Hepatocyte (in vitro differentiated cells): ENCODE measurements around the gene TFB2M. TPM values are rescaled to one million over a fixed set of nuclear protein-coding genes. Genes with fewer than 3 reads are reported as not detected.
"Not testable (repeated sequence)": the region's sequence is repeated elsewhere in the genome, so short reads cannot be mapped to it uniquely, and the experiment has no call there.

Source experiments
- DNase-seq: peaks from one replicate; pipeline ENCODE4 v3.0.0-alpha.2; 2016; ENCODE audit warnings: low spot score
- H2AFZ ChIP-seq: fragments of 200-600 bp; sonication (generic); 2 replicates; pipeline ENCODE4 v1.6.0; 2016; ENCODE audit warnings: antibody characterized with exemption, mild to moderate bottlenecking
- H3K27ac ChIP-seq: fragments of 200-600 bp; sonication (generic); 2 replicates; pipeline ENCODE4 v1.5.1; 2016; ENCODE audit warnings: mild to moderate bottlenecking
- H3K27me3 ChIP-seq: fragments of 200-600 bp; sonication (generic); 2 replicates; pipeline ENCODE4 v1.6.1; 2016
- H3K36me3 ChIP-seq: fragments of 200-600 bp; sonication (generic); replicated peaks from 2 replicates; pipeline ENCODE4 v1.5.1; 2016; ENCODE audit warnings: low read depth; ENCODE audit not compliant: insufficient read depth
- H3K4me1 ChIP-seq: fragments of 200-600 bp; sonication (generic); 2 replicates; pipeline ENCODE4 v1.5.1; 2016; ENCODE audit warnings: mild to moderate bottlenecking, moderate library complexity; ENCODE audit not compliant: insufficient read depth
- H3K4me2 ChIP-seq: fragments of 200-600 bp; sonication (generic); 2 replicates; pipeline ENCODE4 v1.6.0; 2016
- H3K4me3 ChIP-seq: fragments of 200-600 bp; sonication (generic); 2 replicates; pipeline ENCODE4 v1.5.1; 2016; ENCODE audit warnings: mild to moderate bottlenecking
- H3K79me2 ChIP-seq: fragments of 200-600 bp; sonication (generic); 2 replicates; pipeline ENCODE4 v1.6.0; 2017; ENCODE audit warnings: mild to moderate bottlenecking
- H3K9me2 ChIP-seq: fragments of 200-600 bp; sonication (generic); replicated peaks from 2 replicates; pipeline ENCODE4 v1.6.0; 2017; ENCODE audit warnings: mild to moderate bottlenecking; ENCODE audit not compliant: insufficient read depth
- H3K9me3 ChIP-seq: fragments of 200-600 bp; sonication (generic); 2 replicates; pipeline ENCODE4 v1.5.1; 2016; ENCODE audit warnings: low read depth, mild to moderate bottlenecking
- H4K20me1 ChIP-seq: fragments of 200-600 bp; sonication (generic); 2 replicates; pipeline ENCODE4 v1.6.0; 2016; ENCODE audit warnings: mild to moderate bottlenecking; ENCODE audit not compliant: insufficient read depth, poor library complexity, severe bottlenecking
- CTCF ChIP-seq: fragments of 200-600 bp; sonication (generic); IDR thresholded peaks from 2 replicates; pipeline ENCODE4 v1.5.1; 2016; ENCODE audit warnings: antibody characterized with exemption, mild to moderate bottlenecking; ENCODE audit not compliant: poor library complexity
- EZH2 ChIP-seq: fragments of 200-600 bp; sonication (generic); IDR thresholded peaks from 2 replicates; pipeline ENCODE4 v1.6.1; 2016; ENCODE audit warnings: antibody characterized with exemption, mild to moderate bottlenecking, borderline replicate concordance
- EZH2phosphoT487 ChIP-seq: fragments of 200-600 bp; sonication (generic); IDR thresholded peaks from one replicate; pipeline ENCODE4 v1.6.1; 2018; ENCODE audit warnings: antibody characterized with exemption, mild to moderate bottlenecking, low read depth, moderate library complexity; ENCODE audit not compliant: unreplicated experiment, severe bottlenecking
- WGBS: methylation state at CpG from one replicate; pipeline ENCODE4 v1.1.6; 2016; ENCODE audit warnings: low lambda C conversion rate; ENCODE audit errors: missing lambda C conversion rate; 5-methylcytosine and 5-hydroxymethylcytosine counted together
- polyA plus RNA-seq: library from polyadenylated mRNA; unstranded; fragments of >200 nt; fragmentation: Nextera tagmentation; extraction: Ambion mirVana; gene quantifications from 2 replicates; pipeline ENCODE4 v1.2.1, GENCODE V29; 2016
- total RNA-seq: library from RNA; depleted of rRNA; stranded (reverse); fragments of >200 nt; gene quantifications from 2 replicates; pipeline ENCODE4 v1.2.3, GENCODE V29; 2014

TFB2M gene
- total and polyA plus RNA-seq, 2 experiments from 2014 or later: 14.2 to 16.3 TPM

- Histone ChIP-seq H3K36me3 (no peaks in the 10 kb centered on the region), H4K20me1 (no peaks in the 10 kb centered on the region), H3K27ac (no peak overlapping the region), H3K4me1 (peaks cover 3% of the 10 kb centered on the region), H3K9me3 (peaks cover 8% of the 10 kb centered on the region), H3K4me3 (no peak overlapping the region), H3K79me2 (peaks cover 39% of the 10 kb centered on the region), H3K27me3 (no peaks in the 10 kb centered on the region), H3K9me2 (no peaks in the 10 kb centered on the region), H2AFZ (no peak overlapping the region), H3K4me2 (no peak overlapping the region)
- TF ChIP-seq CTCF: no peak
- no peak for TF ChIP-seq EZH2phosphoT487
- TF ChIP-seq EZH2: no peak
- DNase-seq: no peak
Measured at GRCh38 chr1:246591047-246591446, 25.0 kb upstream of the TFB2M start.

DNA sequence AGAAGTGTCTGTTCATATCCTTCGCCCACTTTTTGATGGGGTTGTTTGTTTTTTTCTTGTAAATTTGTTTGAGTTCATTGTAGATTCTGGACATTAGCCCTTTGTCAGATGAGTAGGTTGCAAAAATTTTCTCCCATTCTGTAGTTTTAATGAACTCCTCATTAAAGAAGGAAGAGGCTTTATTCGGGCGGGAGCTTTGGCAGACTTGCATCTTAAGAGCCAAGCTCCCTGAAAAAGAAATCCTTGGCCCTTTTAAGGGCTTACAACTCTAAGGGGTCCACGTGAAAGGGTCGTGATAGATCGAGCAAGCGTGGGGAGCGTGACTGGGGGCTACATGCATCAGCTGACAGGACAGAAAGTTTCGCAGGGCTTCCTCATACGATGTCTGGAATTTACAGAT, 23.9 kb upstream of the TFB2M start:
- H3K4me1 ChIP-seq, H2AFZ ChIP-seq, H3K27ac ChIP-seq, H3K4me3 ChIP-seq, H3K4me2 ChIP-seq, H3K36me3 ChIP-seq, DNase-seq, H3K9me3 ChIP-seq, H4K20me1 ChIP-seq, H3K27me3 ChIP-seq, H3K9me2 ChIP-seq: not testable (repeated sequence)
- peaks cover 45% of the 10 kb centered on the region for H3K79me2 ChIP-seq
- WGBS: 98% methylated on average over 10 of the region's 10 CpGs

- Histone ChIP-seq H3K79me2 (peaks cover 43% of the 10 kb centered on the region), H4K20me1 (no peaks in the 10 kb centered on the region), H3K27me3 (no peaks in the 10 kb centered on the region), H3K4me1 (peaks cover 12% of the 10 kb centered on the region), H3K9me3 (peaks cover 8% of the 10 kb centered on the region), H3K36me3 (no peaks in the 10 kb centered on the region), H3K27ac (no peak overlapping the region), H3K4me3 (no peak overlapping the region), H3K4me2 (no peak overlapping the region), H3K9me2 (no peaks in the 10 kb centered on the region), H2AFZ (no peak overlapping the region)
- WGBS: 80% methylated on average over 2 of the region's 2 CpGs
- TF ChIP-seq CTCF (no peak), EZH2phosphoT487 (no peak), EZH2 (no peak)
- no peak for DNase-seq
Measured at GRCh38 chr1:246588159-246588721, 22.2 kb upstream of the TFB2M start.

GRCh38 chr1:246587606-246588005, 21.5 kb upstream of the TFB2M start:
- no peak for TF ChIP-seq EZH2
- Histone ChIP-seq H3K27ac (peak overlapping the region; percentile 4), H3K4me3 (no peak overlapping the region), H3K9me2 (no peaks in the 10 kb centered on the region), H3K4me2 (peak overlapping the region; percentile 1), H3K79me2 (peaks cover 43% of the 10 kb centered on the region), H3K27me3 (no peaks in the 10 kb centered on the region), H3K4me1 (peaks cover 19% of the 10 kb centered on the region), H3K9me3 (peaks cover 8% of the 10 kb centered on the region), H4K20me1 (no peaks in the 10 kb centered on the region), H2AFZ (no peak overlapping the region), H3K36me3 (no peaks in the 10 kb centered on the region)
- DNase-seq: no peak
- 79% methylated on average over 3 of the region's 3 CpGs for WGBS
